ENCODE results near the gene PBX3.

The PBX3 gene

DNA sequence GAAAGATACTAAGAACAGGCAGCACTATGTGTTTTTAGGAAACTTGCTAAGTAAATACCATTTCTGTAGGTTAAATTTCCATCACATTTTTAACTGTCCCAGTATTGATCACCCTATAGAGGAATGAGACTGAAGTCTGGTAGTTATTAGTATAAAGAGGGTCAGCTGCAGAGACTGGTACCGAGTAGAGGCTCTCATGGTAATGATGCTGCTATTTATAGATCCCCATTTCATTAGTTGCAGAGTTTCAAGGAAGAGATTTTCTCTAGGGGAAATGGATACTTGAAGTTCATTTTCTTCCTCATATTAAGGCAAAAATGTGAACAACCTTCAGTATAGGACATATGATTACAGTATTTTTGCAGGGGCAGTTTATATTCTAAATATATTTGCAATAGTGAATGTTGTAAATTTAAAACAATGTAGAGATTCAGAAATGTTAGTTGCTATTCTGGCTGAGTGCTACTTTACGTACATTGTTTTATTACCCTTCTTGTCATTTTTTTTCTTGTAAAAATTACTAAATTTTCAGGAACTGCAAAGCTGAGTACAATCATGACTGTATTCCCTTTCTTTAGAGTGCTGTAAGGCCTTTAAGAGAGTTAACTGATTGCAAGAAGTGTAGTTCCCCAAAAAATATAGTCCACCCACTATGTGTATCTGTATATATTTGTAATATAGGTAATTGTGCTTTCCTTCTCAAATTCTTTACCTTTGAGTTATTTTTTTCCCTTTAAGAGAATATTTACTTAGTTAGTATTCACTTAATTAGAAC lies 14.7 kb downstream of the PBX3 start:
- WGBS, 2 donors (ENCODE audit: extremely low coverage in 2 of 2, insufficient read length in 2 of 2, insufficient replicate concordance in 1 of 2): no CpG with 5 or more reads among the region's 2 CpGs
- Histone ChIP-seq H2BK5ac (ENCODE audit: low read length) (no peak overlapping the region), H3K4ac (ENCODE audit: low read length) (no peak overlapping the region), H2BK15ac (ENCODE audit: low read length) (no peak overlapping the region), H2BK12ac (ENCODE audit: low read length) (no peak overlapping the region), H3K79me1 (ENCODE audit: low read depth, low read length) (no peaks in the 10 kb centered on the region), H3K14ac (ENCODE audit: low read length) (no peak overlapping the region), H3K9me3 (replicated peaks in 1 of 2; ENCODE audit: control insufficient read depth in 2 of 2, insufficient read depth in 1 of 2, low read depth in 1 of 2, low read length in 2 of 2) (no peaks in the 10 kb centered on the region), H4K8ac (ENCODE audit: low read depth, low read length) (no peak overlapping the region), H3K4me2 (ENCODE audit: insufficient read depth, low read length, poor library complexity, severe bottlenecking) (no peak overlapping the region), H2AK5ac (ENCODE audit: low read depth, low read length) (no peak overlapping the region), H3K4me3 (ENCODE audit: low read length in 2 of 2) (no peak overlapping the region), H3K27me3 (ENCODE audit: control insufficient read depth in 3 of 3, insufficient read depth in 3 of 3, low read depth in 1 of 3, low read length in 3 of 3) (no peaks in the 10 kb centered on the region), H3K4me1 (ENCODE audit: control insufficient read depth in 2 of 2, insufficient read depth in 1 of 2, low read depth in 1 of 2, low read length in 2 of 2) (peaks cover 11 to 46% of the 10 kb centered on the region in 2 donors), H2AFZ (ENCODE audit: low read length) (no peak overlapping the region), H4K91ac (ENCODE audit: low read depth, low read length, poor library complexity) (no peak overlapping the region), H3K23ac (ENCODE audit: low read depth, low read length, poor library complexity) (no peak overlapping the region), H3K27ac (replicated peaks; ENCODE audit: low read length) (no peak overlapping the region), H3K18ac (ENCODE audit: low read length) (no peak overlapping the region), H3K9ac (ENCODE audit: low read depth, low read length, poor library complexity) (no peak overlapping the region), H3K36me3 (replicated peaks in 1 of 2; ENCODE audit: control insufficient read depth in 2 of 2, insufficient read depth in 2 of 2, low read length in 2 of 2) (peaks cover 0 to 1% of the 10 kb centered on the region in 2 donors), H2BK120ac (ENCODE audit: low read depth, low read length) (no peak overlapping the region)
- DNase-seq (ENCODE audit: low spot score): no peak

DNA sequence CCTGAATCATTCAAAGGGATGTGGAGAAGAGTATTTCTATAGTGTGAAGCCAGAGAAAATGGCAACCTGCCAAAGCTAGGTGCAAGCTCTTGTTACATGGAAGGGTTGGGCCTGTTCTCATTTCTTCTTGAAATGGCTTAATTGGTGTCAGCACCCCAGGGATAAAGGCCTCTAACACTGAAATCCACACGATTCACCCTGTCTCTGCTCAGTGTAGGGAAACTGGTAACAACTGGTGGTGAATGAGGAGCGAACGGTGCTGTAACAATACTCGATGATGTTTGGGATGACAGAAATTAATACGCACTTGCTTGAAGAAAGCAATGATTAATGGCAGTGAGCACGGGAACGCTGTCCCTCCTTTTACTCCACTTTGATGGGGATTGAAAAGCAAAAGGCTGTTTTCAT lies 16.2 kb downstream of the PBX3 start:
- H2BK5ac ChIP-seq (ENCODE audit: low read length): no peak overlapping the region
- no peak overlapping the region for H3K4ac ChIP-seq (ENCODE audit: low read length)
- no peak overlapping the region for H3K18ac ChIP-seq (ENCODE audit: low read length)
- no peak overlapping the region for H2AFZ ChIP-seq (ENCODE audit: low read length)
- peaks cover 2% of the 10 kb centered on the region for H3K79me1 ChIP-seq (ENCODE audit: low read depth, low read length)
- H4K8ac ChIP-seq (ENCODE audit: low read depth, low read length): no peak overlapping the region
- no peak overlapping the region for H2AK5ac ChIP-seq (ENCODE audit: low read depth, low read length)
- H3K9ac ChIP-seq (ENCODE audit: low read depth, low read length, poor library complexity): no peak overlapping the region
- H3K9me3 ChIP-seq (replicated peaks in 1 of 2; ENCODE audit: control insufficient read depth in 2 of 2, insufficient read depth in 1 of 2, low read depth in 1 of 2, low read length in 2 of 2): peaks cover 0 to 7% of the 10 kb centered on the region in 2 donors
- peaks cover 0 to 4% of the 10 kb centered on the region in 2 donors for H3K36me3 ChIP-seq (replicated peaks in 1 of 2; ENCODE audit: control insufficient read depth in 2 of 2, insufficient read depth in 2 of 2, low read length in 2 of 2)
- H3K27me3 ChIP-seq (ENCODE audit: control insufficient read depth in 3 of 3, insufficient read depth in 3 of 3, low read depth in 1 of 3, low read length in 3 of 3): no peaks in the 10 kb centered on the region
- H3K4me3 ChIP-seq (ENCODE audit: low read length in 2 of 2): no peak overlapping the region
- H3K4me1 ChIP-seq (ENCODE audit: control insufficient read depth in 2 of 2, insufficient read depth in 1 of 2, low read depth in 1 of 2, low read length in 2 of 2): peaks cover 11 to 46% of the 10 kb centered on the region in 2 donors
- no peak overlapping the region for H3K4me2 ChIP-seq (ENCODE audit: insufficient read depth, low read length, poor library complexity, severe bottlenecking)
- no peak overlapping the region for H4K91ac ChIP-seq (ENCODE audit: low read depth, low read length, poor library complexity)
- no CpG with 5 or more reads among the region's 7 CpGs for WGBS, 2 donors (ENCODE audit: extremely low coverage in 2 of 2, insufficient read length in 2 of 2, insufficient replicate concordance in 1 of 2)
- DNase-seq (ENCODE audit: low spot score): no peak
- H2BK15ac ChIP-seq (ENCODE audit: low read length): no peak overlapping the region
- no peak overlapping the region for H3K23ac ChIP-seq (ENCODE audit: low read depth, low read length, poor library complexity)
- no peak overlapping the region for H2BK12ac ChIP-seq (ENCODE audit: low read length)
- no peak overlapping the region for H3K27ac ChIP-seq (replicated peaks; ENCODE audit: low read length)
- H2BK120ac ChIP-seq (ENCODE audit: low read depth, low read length): no peak overlapping the region
- H3K14ac ChIP-seq (ENCODE audit: low read length): no peak overlapping the region

DNA sequence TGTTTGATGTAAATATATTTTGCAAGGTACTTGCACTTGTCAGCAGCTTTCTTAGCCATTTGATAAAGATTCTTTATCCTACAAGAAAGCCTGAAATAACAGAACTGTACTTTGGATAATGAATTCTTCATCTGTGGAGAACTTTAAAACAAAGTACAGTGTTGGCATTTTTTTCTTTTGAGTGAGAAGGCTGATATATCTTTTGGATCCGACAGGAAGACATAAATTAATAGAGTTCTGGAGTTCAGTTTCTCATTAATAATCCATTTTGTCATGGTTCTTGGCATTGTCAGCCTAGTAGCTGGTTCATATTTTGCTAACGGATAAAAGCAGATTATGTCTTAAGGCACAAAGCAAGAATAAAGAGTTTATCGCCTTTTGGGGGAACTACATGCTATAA lies 17.0 kb downstream of the PBX3 start:
- Histone ChIP-seq H3K79me1 (ENCODE audit: low read depth, low read length) (peaks cover 2% of the 10 kb centered on the region), H2AFZ (ENCODE audit: low read length) (no peak overlapping the region), H3K4me1 (ENCODE audit: control insufficient read depth in 2 of 2, insufficient read depth in 1 of 2, low read depth in 1 of 2, low read length in 2 of 2) (peaks cover 8 to 41% of the 10 kb centered on the region in 2 donors), H2BK5ac (ENCODE audit: low read length) (no peak overlapping the region), H3K9ac (ENCODE audit: low read depth, low read length, poor library complexity) (no peak overlapping the region), H4K91ac (ENCODE audit: low read depth, low read length, poor library complexity) (no peak overlapping the region), H3K9me3 (replicated peaks in 1 of 2; ENCODE audit: control insufficient read depth in 2 of 2, insufficient read depth in 1 of 2, low read depth in 1 of 2, low read length in 2 of 2) (peaks cover 0 to 11% of the 10 kb centered on the region in 2 donors), H2BK15ac (ENCODE audit: low read length) (no peak overlapping the region), H2BK120ac (ENCODE audit: low read depth, low read length) (no peak overlapping the region), H3K14ac (ENCODE audit: low read length) (no peak overlapping the region), H3K4ac (ENCODE audit: low read length) (no peak overlapping the region), H3K27ac (replicated peaks; ENCODE audit: low read length) (no peak overlapping the region), H3K4me3 (ENCODE audit: low read length in 2 of 2) (no peak overlapping the region), H4K8ac (ENCODE audit: low read depth, low read length) (no peak overlapping the region), H3K27me3 (ENCODE audit: control insufficient read depth in 3 of 3, insufficient read depth in 3 of 3, low read depth in 1 of 3, low read length in 3 of 3) (no peaks in the 10 kb centered on the region), H3K18ac (ENCODE audit: low read length) (no peak overlapping the region), H3K4me2 (ENCODE audit: insufficient read depth, low read length, poor library complexity, severe bottlenecking) (no peak overlapping the region), H3K36me3 (replicated peaks in 1 of 2; ENCODE audit: control insufficient read depth in 2 of 2, insufficient read depth in 2 of 2, low read length in 2 of 2) (peaks cover 0 to 6% of the 10 kb centered on the region in 2 donors), H2BK12ac (ENCODE audit: low read length) (no peak overlapping the region), H3K23ac (ENCODE audit: low read depth, low read length, poor library complexity) (no peak overlapping the region), H2AK5ac (ENCODE audit: low read depth, low read length) (no peak overlapping the region)
- no peak for DNase-seq (ENCODE audit: low spot score)
- no CpG with 5 or more reads among the region's 3 CpGs for WGBS, 2 donors (ENCODE audit: extremely low coverage in 2 of 2, insufficient read length in 2 of 2, insufficient replicate concordance in 1 of 2)

DNA sequence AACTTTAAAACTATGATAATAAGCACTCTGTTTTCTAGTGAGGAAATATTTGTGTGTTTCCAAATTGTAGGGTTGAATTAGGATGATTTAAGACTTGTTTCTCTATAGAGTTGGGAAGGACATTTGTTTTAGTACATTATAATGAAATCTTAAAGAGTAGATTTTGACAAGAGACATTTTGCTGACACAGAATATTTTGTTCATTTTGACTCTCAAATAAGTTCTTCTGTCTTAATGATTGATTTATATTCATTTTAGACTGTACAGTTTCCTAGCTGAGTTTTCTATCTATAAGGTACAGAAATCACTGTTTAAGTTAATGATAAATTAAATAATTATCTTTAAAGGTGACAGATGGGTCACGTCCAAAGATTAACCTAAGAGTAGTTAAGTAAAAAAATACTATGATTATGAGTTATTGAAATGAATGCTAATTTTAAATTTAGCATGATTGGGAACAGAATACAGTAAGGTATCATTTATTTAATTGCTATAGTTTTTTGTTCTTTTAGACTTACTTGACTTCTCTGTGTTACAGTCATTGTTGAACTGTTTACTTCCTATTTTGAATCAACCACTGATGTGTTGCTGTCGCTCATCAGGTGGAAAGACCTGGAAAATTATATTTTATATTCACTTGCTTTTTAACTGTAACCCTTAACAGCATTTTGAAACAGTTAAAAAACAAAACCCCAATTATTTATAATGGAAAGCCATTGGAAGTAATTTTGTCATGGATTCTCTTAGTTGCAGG lies 19.5 kb downstream of the PBX3 start:
- peaks cover 0 to 11% of the 10 kb centered on the region in 2 donors for H3K9me3 ChIP-seq (replicated peaks in 1 of 2; ENCODE audit: control insufficient read depth in 2 of 2, insufficient read depth in 1 of 2, low read depth in 1 of 2, low read length in 2 of 2)
- peaks cover 3 to 23% of the 10 kb centered on the region in 2 donors for H3K4me1 ChIP-seq (ENCODE audit: control insufficient read depth in 2 of 2, insufficient read depth in 1 of 2, low read depth in 1 of 2, low read length in 2 of 2)
- H3K4ac ChIP-seq (ENCODE audit: low read length): no peak overlapping the region
- no peak overlapping the region for H2BK5ac ChIP-seq (ENCODE audit: low read length)
- no peak overlapping the region for H3K23ac ChIP-seq (ENCODE audit: low read depth, low read length, poor library complexity)
- no peak overlapping the region for H2BK15ac ChIP-seq (ENCODE audit: low read length)
- WGBS, 2 donors (ENCODE audit: extremely low coverage in 2 of 2, insufficient read length in 2 of 2, insufficient replicate concordance in 1 of 2): no CpG with 5 or more reads among the region's 2 CpGs
- H2BK120ac ChIP-seq (ENCODE audit: low read depth, low read length): no peak overlapping the region
- no peak overlapping the region for H3K27ac ChIP-seq (replicated peaks; ENCODE audit: low read length)
- no peaks in the 10 kb centered on the region for H3K27me3 ChIP-seq (ENCODE audit: control insufficient read depth in 3 of 3, insufficient read depth in 3 of 3, low read depth in 1 of 3, low read length in 3 of 3)
- H2AK5ac ChIP-seq (ENCODE audit: low read depth, low read length): no peak overlapping the region
- no peak overlapping the region for H2BK12ac ChIP-seq (ENCODE audit: low read length)
- H3K14ac ChIP-seq (ENCODE audit: low read length): no peak overlapping the region
- H3K4me3 ChIP-seq (ENCODE audit: low read length in 2 of 2): no peak overlapping the region
- DNase-seq (ENCODE audit: low spot score): no peak
- no peak overlapping the region for H3K9ac ChIP-seq (ENCODE audit: low read depth, low read length, poor library complexity)
- H3K18ac ChIP-seq (ENCODE audit: low read length): no peak overlapping the region
- no peak overlapping the region for H4K8ac ChIP-seq (ENCODE audit: low read depth, low read length)
- no peak overlapping the region for H2AFZ ChIP-seq (ENCODE audit: low read length)
- no peak overlapping the region for H3K4me2 ChIP-seq (ENCODE audit: insufficient read depth, low read length, poor library complexity, severe bottlenecking)
- no peak overlapping the region for H4K91ac ChIP-seq (ENCODE audit: low read depth, low read length, poor library complexity)
- peaks cover 0 to 6% of the 10 kb centered on the region in 2 donors for H3K36me3 ChIP-seq (replicated peaks in 1 of 2; ENCODE audit: control insufficient read depth in 2 of 2, insufficient read depth in 2 of 2, low read length in 2 of 2)
- peaks cover 2% of the 10 kb centered on the region for H3K79me1 ChIP-seq (ENCODE audit: low read depth, low read length)
